NCI-H1694 (cell line): ENCODE data around the gene TPCN2.

Source experiments
- DNase-seq: peaks from one replicate; lab custom pipeline; 2025; lab: John Stamatoyannopoulos, UW

TPCN2 gene

GRCh38 chr11:69094915-69095290 is 46.2 kb downstream of the TPCN2 start:
- no peak for DNase-seq

- no peak for DNase-seq
These were observed 46.6 kb downstream of the TPCN2 start for GRCh38 chr11:69095300-69095699.

- DNase-seq: no peak
These were observed 47.7 kb downstream of the TPCN2 start for GRCh38 chr11:69096473-69096872.

GRCh38 chr11:69097263-69097662 is 48.5 kb downstream of the TPCN2 start:
- DNase-seq: no peak

- no peak for DNase-seq
These were observed 50.4 kb downstream of the TPCN2 start for GRCh38 chr11:69099180-69099579.

GRCh38 chr11:69100454-69101114 is 51.9 kb downstream of the TPCN2 start:
- no peak for DNase-seq

- DNase-seq: peak; percentile 29
These were observed 52.5 kb downstream of the TPCN2 start for GRCh38 chr11:69101115-69101791.

- no peak for DNase-seq
These were observed 53.3 kb downstream of the TPCN2 start for GRCh38 chr11:69101792-69102695.

- DNase-seq: no peak
These were observed 54.2 kb downstream of the TPCN2 start for GRCh38 chr11:69102732-69103615.

GRCh38 chr11:69104212-69104855 is 55.6 kb downstream of the TPCN2 start:
- no peak for DNase-seq

- no peak for DNase-seq
These were observed 56.2 kb downstream of the TPCN2 start for GRCh38 chr11:69104856-69105395.

- no peak for DNase-seq
These were observed 56.8 kb downstream of the TPCN2 start for GRCh38 chr11:69105461-69106030.

- DNase-seq: no peak
These were observed 57.5 kb downstream of the TPCN2 start for GRCh38 chr11:69106031-69106811.

- no peak for DNase-seq
These were observed 58.7 kb downstream of the TPCN2 start for GRCh38 chr11:69107413-69107812.

- DNase-seq: no peak
These were observed 59.3 kb downstream of the TPCN2 start for GRCh38 chr11:69108030-69108429.

GRCh38 chr11:69108559-69108958 is 59.8 kb downstream of the TPCN2 start:
- DNase-seq: no peak

GRCh38 chr11:69109101-69109500 is 60.4 kb downstream of the TPCN2 start:
- DNase-seq: no peak

GRCh38 chr11:69110451-69110850 is 61.7 kb downstream of the TPCN2 start:
- DNase-seq: no peak

GRCh38 chr11:69111624-69112542 is 63.2 kb downstream of the TPCN2 start:
- DNase-seq: no peak
